Left kidney (tissue), 2 donors: Measurements from ENCODE around the gene SUPT3H. TPM values are rescaled to one million over a fixed set of nuclear protein-coding genes. Genes with fewer than 3 reads are reported as not detected.
"Not testable (repeated sequence)": the region's sequence is repeated elsewhere in the genome, so short reads cannot be mapped to it uniquely, and the experiment has no call there.

Source experiments
- DNase-seq: peaks from one replicate; pipeline ENCODE4 v3.0.0-alpha.2; 2013
- polyA plus RNA-seq: library from polyadenylated mRNA; unstranded; fragments of 120-200 nt; gene quantifications from one replicate; pipeline ENCODE4 v1.2.1, GENCODE V29; 2013; ENCODE audit not compliant: insufficient read length

SUPT3H gene
- polyA plus RNA-seq, 1 donor, result 23.4 TPM

DNA sequence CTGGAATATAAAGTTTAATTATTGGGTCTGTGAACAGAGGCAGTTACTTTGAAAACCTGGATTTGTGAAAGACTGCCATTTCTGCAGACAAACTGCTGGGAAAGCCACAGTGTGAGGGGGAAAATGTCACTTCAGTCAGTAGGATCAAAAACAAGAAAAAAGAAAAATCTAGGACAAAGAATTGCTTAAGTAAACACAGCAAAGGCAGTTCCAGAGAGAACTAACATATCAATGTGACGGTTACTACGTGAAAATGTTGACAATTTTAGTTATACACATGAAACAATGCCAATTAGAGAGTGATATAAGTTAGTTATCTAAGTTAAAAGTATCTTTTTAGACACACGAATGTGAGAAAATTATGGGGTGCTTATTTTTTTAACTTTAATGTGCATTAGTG lies 320.0 kb downstream of the SUPT3H start:
- no peak for DNase-seq

DNA sequence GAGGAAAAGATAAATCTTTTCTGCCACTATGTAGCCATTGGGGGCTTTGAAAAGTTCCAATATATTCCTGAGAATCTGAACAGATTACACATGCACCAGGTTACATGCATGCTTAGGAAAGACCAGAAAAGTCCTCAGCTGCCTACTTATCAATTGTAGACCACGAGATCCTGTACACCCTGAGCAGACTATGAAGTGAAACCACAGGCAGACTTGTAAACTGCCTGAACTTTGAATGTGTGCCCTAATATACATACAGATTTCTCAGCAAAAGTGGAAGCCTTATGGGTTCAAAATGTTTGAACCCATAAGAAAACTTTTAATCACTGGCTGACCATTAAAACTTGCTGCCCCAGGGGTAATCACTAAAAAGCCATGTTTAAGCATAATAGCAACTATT lies 323.1 kb downstream of the SUPT3H start:
- DNase-seq, result no peak

GRCh38 chr6:45052325-45052724 lies 325.4 kb downstream of the SUPT3H start:
- no peak for DNase-seq

DNA sequence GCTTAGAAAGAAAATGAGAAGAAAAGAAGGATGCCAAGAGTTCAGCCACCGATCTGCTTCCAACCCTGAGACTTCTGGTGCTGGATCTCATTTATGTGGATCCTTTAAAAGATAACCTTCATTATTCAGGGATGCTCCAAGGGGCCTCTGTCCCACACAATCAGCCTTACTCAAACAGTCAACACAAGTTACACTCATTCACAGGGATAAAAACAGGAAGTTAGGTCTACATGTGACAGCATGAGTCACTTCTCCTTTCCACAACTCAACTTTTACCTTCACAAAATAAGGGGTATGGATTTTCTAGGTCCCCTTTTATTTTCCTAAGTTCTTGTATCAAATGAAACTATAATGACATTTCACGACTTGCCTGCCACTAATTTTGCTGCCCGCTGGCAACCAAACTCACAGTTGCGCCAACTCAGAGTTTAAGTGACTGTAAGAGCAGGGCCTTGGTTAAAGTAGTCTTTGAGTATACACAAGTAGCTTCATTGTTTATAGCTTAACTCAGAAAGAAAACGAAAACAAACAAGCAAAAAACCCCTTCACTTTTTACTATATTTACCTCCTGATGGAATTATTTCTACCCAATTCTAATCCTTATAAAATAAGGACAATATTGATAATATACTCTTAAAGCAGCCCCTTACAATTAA lies 328.4 kb downstream of the SUPT3H start:
- no peak for DNase-seq

GRCh38 chr6:45047573-45047972 lies 330.2 kb downstream of the SUPT3H start:
- DNase-seq, result no peak

GRCh38 chr6:45045253-45045601 lies 332.5 kb downstream of the SUPT3H start:
- DNase-seq, result no peak

GRCh38 chr6:45044510-45045252 lies 333.1 kb downstream of the SUPT3H start:
- no peak for DNase-seq

DNA sequence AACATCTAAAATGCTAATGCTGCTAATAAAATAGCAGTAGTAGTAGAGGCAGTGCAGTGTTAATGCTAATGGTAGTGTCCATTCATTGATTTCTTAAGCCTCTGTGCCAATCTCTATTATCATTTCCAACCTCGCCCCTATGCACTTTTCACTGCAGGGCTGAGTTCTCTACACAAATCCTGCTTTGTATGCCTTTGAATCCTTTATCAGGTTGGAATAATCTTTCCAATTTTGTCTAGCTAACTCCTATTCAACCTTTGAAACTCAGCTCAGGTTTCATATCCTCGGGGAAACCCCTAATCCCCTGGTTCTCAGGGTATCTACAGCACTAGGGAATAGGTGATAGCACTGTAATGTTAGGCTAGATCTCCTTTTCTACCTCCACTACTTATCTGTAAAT lies 333.6 kb downstream of the SUPT3H start:
- no peak for DNase-seq

GRCh38 chr6:45042673-45043072 lies 335.1 kb downstream of the SUPT3H start:
- not testable (repeated sequence) for DNase-seq

GRCh38 chr6:45038226-45038625 lies 339.5 kb downstream of the SUPT3H start:
- DNase-seq, result no peak

GRCh38 chr6:45036103-45036502 lies 341.6 kb downstream of the SUPT3H start:
- DNase-seq, result no peak

GRCh38 chr6:45032426-45032825 lies 345.3 kb downstream of the SUPT3H start:
- no peak for DNase-seq

DNA sequence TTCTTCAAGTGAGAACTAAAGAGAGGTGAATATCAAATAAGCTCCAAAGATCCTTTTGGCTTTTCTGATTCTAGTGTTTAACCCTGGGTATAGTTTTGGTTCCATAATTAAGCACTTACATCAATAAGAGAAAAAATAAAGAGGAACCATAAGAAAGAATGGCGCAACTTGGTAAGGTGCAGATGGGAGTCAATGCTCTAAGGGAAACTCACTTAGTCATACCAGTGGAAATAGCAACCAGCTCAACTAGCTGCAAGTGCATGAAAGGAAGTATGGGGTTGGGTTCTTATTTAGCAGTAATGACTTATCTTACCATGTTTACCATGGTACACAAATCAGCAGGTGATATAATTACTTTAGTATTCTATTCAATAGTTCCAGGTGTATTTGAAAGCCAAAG lies 346.1 kb downstream of the SUPT3H start:
- DNase-seq, result no peak

GRCh38 chr6:45027126-45027525 lies 350.6 kb downstream of the SUPT3H start:
- DNase-seq, result no peak

GRCh38 chr6:45026003-45026516 lies 351.7 kb downstream of the SUPT3H start:
- no peak for DNase-seq

- no peak for DNase-seq
Measured at GRCh38 chr6:45024610-45025009, 353.1 kb downstream of the SUPT3H start.

DNA sequence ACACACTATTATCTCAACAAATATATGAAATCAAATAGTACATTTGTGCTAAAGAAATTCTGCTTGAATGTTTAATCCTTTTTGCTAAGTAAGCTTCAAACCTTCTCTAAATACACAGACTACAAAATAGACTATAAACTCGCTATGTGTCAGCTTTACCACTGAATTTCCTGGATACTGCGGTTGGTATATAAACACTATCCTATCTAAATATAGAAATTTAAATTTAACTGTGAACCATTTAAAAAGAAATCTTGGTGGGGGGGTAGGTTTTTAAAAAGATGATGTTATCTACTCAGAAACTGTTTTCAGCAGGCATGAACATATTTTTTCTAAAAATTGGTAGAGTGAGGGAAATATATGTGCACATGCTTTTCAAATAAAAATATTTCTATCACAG lies 356.1 kb downstream of the SUPT3H start:
- no peak for DNase-seq

DNA sequence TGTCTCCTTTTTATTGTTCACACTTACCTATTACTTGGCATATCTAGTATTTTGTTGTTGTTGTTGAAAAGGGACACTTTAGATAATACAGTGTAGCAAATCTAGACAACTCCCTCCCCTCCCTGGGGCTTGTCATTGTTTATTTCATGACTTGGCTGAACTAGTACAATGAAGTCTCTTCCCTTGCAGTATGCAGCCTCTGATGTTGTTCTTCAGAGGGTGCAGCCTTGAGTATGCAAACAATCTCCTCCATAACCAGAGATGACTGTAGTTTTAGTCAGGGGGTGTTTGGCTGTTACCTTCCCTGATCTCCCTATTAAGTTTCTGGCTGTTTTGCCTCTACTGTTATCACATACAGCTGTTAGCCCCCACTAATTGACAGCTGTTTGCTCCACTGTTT lies 365.0 kb downstream of the SUPT3H start:
- DNase-seq, result no peak

DNA sequence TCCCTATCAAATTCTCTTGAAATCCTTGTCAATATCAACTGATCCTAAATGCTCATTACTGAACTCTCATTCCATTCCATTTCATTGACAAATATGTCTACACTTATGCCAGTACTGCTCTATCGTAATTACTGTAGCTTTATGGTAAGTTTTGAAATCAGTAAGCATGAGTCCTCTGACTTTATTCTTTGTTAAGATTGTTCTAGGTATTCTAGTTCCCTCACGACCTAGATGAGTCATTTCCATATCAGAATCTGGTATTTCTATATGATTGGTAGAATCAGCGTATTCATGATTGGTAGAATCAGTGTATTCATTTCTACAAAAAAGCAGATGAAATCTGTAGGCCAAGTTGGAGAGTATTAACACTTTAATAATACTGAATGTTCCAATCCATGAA lies 368.2 kb downstream of the SUPT3H start:
- DNase-seq, result no peak

DNA sequence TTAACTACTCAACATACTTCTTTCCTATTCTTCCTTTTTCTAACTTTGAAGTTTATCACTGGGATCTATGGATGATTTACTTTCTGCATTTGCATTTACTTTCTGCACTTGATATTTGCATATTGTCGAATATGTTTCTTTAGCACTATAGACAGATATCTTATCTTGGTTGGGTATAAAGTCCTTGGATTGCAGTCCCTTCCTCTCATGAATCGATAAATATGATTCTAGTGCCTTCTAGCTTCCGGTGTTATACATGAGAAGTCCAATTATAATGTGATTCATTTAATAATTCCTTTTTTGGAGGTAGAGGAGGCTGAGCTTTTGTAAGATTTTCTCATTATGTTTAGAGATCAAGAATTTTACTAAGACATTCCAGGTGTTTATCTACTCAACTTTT lies 370.8 kb downstream of the SUPT3H start:
- no peak for DNase-seq

GRCh38 chr6:45003961-45004360 lies 373.8 kb downstream of the SUPT3H start:
- no peak for DNase-seq

- DNase-seq, result no peak
Measured at GRCh38 chr6:45003387-45003786, 374.3 kb downstream of the SUPT3H start.

DNA sequence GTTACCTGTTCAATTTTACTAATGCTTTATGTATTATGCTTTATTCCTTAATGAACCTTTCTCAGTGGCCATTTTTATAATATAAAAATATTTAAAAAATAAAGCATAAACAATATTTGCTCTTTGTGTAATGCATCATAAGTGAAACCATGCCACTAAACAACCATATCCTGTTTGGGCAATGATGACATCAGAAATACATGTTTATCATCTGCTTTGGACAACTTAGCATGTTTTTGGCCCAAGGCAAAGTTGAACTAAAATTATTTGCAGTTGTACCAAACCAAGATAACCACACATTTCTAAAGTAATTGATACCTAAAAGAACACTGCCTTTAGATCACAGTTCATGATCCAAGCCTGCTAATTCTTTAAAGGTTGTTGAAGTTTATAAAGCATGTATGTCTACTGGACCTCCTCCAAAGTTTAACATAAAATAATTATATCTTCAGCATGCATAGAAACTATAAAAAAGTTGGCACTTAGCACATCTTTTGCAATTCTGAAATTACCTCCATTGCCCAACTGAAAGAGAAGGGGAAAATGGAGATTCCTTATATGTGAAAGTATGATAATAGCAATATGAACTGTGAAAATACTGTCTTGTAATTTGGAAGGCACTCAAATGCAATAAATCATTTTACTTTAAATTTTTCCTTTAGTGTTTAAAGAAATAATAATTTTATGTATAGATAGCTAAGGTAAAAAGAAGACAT lies 375.2 kb downstream of the SUPT3H start:
- DNase-seq, result no peak
